Cardiac muscle cell (in vitro differentiated cells and primary cell): ENCODE results near the gene LY9. TPM values are rescaled to one million over a fixed set of nuclear protein-coding genes. Genes with fewer than 3 reads are reported as not detected.

Source experiments
- DNase-seq, 2 donors: peaks; one replicate each; pipeline versions ENCODE4 v3.0.0 to v3.0.0-alpha.2; 2010 to 2017; ENCODE audit warnings: low read depth in 1 of 2, low spot score in 1 of 2
- H3K27ac ChIP-seq: fragments of 200-600 bp; sonication (generic); 2 replicates; pipeline ENCODE4 v1.5.1; 2016
- H3K27me3 ChIP-seq: fragments of 200-600 bp; sonication (generic); 2 replicates; pipeline ENCODE4 v1.6.0; 2016; ENCODE audit warnings: control low read depth
- H3K36me3 ChIP-seq: fragments of 200-600 bp; sonication (generic); 2 replicates; pipeline ENCODE4 v1.5.1; 2016; ENCODE audit warnings: control low read depth
- H3K4me1 ChIP-seq: fragments of 200-600 bp; sonication (generic); 2 replicates; pipeline ENCODE4 v1.8.1; 2017; ENCODE audit warnings: low read depth, mild to moderate bottlenecking, mixed run types
- H3K4me3 ChIP-seq: fragments of 200-600 bp; sonication (generic); 2 replicates; pipeline ENCODE4 v1.5.1; 2016; ENCODE audit warnings: mild to moderate bottlenecking
- H3K9me3 ChIP-seq: fragments of 200-600 bp; sonication (generic); 2 replicates; pipeline ENCODE4 v1.5.1; 2017; ENCODE audit warnings: low read depth, mild to moderate bottlenecking, control low read depth
- polyA plus RNA-seq: library from polyadenylated mRNA; unstranded; fragments of >200 nt; fragmentation: Nextera tagmentation; extraction: Ambion mirVana; gene quantifications from 2 replicates; pipeline ENCODE4 v1.2.1, GENCODE V29; 2016
- total RNA-seq: library from RNA; depleted of rRNA; stranded (reverse); fragments of >200 nt; gene quantifications from 2 replicates; pipeline ENCODE4 v1.2.3, GENCODE V29; 2016
- TF ChIP-seq, protein P1 (sequence below): IDR thresholded peaks from 2 replicates; pipeline ENCODE4 v1.5.1; 2012; ENCODE audit warnings: low read depth, mild to moderate bottlenecking, low read length

LY9 gene
- total and polyA plus RNA-seq, 2 experiments from 2014 or later, result not detected

DNA sequence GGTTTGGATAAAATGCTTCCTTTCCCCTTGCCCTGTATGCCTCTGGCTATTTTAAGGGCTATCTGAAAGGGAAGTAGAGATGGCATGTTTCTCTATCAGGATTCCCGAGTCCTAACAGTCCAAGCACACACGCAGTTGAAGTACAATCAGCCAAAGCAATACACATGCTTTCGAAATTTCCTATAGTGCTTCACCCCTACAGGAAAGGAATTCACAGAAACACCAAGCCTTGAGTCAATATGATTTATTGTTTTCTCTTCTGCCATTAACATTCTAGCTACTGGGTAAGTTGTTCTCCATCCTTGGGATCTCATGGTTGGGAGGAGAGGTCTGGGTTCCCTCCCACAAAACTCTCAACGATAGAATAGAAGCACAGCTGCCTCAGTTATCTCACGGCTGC, 80.3 kb downstream of the LY9 start:
- H3K4me1 ChIP-seq, result no peaks in the 10 kb centered on the region
- TF ChIP-seq, protein P1, sequence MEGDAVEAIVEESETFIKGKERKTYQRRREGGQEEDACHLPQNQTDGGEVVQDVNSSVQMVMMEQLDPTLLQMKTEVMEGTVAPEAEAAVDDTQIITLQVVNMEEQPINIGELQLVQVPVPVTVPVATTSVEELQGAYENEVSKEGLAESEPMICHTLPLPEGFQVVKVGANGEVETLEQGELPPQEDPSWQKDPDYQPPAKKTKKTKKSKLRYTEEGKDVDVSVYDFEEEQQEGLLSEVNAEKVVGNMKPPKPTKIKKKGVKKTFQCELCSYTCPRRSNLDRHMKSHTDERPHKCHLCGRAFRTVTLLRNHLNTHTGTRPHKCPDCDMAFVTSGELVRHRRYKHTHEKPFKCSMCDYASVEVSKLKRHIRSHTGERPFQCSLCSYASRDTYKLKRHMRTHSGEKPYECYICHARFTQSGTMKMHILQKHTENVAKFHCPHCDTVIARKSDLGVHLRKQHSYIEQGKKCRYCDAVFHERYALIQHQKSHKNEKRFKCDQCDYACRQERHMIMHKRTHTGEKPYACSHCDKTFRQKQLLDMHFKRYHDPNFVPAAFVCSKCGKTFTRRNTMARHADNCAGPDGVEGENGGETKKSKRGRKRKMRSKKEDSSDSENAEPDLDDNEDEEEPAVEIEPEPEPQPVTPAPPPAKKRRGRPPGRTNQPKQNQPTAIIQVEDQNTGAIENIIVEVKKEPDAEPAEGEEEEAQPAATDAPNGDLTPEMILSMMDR, result no peak
- H3K27ac ChIP-seq, result no peak overlapping the region
- peaks cover 3% of the 10 kb centered on the region for H3K27me3 ChIP-seq
- peak in 1 of 2 donors; percentile 33 for DNase-seq
- H3K4me3 ChIP-seq, result no peak overlapping the region
- no peaks in the 10 kb centered on the region for H3K9me3 ChIP-seq
- no peaks in the 10 kb centered on the region for H3K36me3 ChIP-seq

DNA sequence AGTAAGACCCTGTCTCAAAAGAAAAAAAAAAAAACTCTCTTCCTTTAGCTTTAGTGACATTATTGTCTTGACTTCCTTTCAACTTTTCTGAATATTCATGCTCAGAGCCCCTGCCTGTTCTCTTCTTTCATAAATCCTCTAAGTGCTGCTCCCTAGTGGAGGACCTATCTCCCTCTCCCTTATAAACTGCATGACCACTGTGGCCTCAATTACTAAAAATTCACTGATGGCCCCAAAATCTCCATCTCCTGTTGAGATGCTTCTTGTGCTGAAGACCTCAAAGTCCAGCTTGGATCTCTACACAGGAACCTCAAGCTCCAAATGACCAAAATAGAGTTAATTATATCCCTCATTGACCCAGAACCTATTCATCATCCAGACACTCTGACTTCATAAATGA, 81.2 kb downstream of the LY9 start:
- H3K27ac ChIP-seq, result no peak overlapping the region
- no peaks in the 10 kb centered on the region for H3K36me3 ChIP-seq
- H3K27me3 ChIP-seq, result peaks cover 3% of the 10 kb centered on the region
- H3K4me1 ChIP-seq, result no peaks in the 10 kb centered on the region
- no peak overlapping the region for H3K4me3 ChIP-seq
- no peaks in the 10 kb centered on the region for H3K9me3 ChIP-seq
- no peak for DNase-seq
- TF ChIP-seq, protein P1, result peak; percentile 6

Other genes starting within 250 kb of the LY9 start
- gene CD84, start 216.7 kb upstream of the LY9 start, total RNA-seq, result not detected in 2 replicates
- not detected in 2 replicates for gene CD84, start 216.7 kb upstream of the LY9 start, polyA plus RNA-seq
- gene SLAMF1, start 149.1 kb upstream of the LY9 start, total RNA-seq, result not detected in 2 replicates
- 0.10 TPM in 1 of 2 replicates, not detected in the other for gene SLAMF1, start 149.1 kb upstream of the LY9 start, polyA plus RNA-seq
- not detected in 2 replicates for gene CD48, start 84.4 kb upstream of the LY9 start, total RNA-seq
- 0.26 TPM in 1 of 2 replicates, not detected in the other for gene CD48, start 84.4 kb upstream of the LY9 start, polyA plus RNA-seq
- not detected in 2 replicates for gene SLAMF7, start 56.9 kb upstream of the LY9 start, total RNA-seq
- gene SLAMF7, start 56.9 kb upstream of the LY9 start, polyA plus RNA-seq, result 0.25 TPM in 1 of 2 replicates, not detected in the other
- gene CD244, start 66.7 kb downstream of the LY9 start, total RNA-seq, result not detected in 2 replicates
- gene CD244, start 66.7 kb downstream of the LY9 start, polyA plus RNA-seq, result 0.11 TPM in 1 of 2 replicates, not detected in the other
- gene ITLN1, start 89.0 kb downstream of the LY9 start, total RNA-seq, result 0.21 TPM in 1 of 2 replicates, not detected in the other
- 0.34 TPM in 1 of 2 replicates, not detected in the other for gene ITLN1, start 89.0 kb downstream of the LY9 start, polyA plus RNA-seq
- gene ITLN2, start 158.6 kb downstream of the LY9 start, total RNA-seq, result not detected in 2 replicates
- gene ITLN2, start 158.6 kb downstream of the LY9 start, polyA plus RNA-seq, result not detected in 2 replicates
- 68.1 and 93.7 TPM in 2 replicates for gene F11R, start 225.0 kb downstream of the LY9 start, total RNA-seq
- gene F11R, start 225.0 kb downstream of the LY9 start, polyA plus RNA-seq, result 90.1 and 139 TPM in 2 replicates
- 262 and 347 TPM in 2 replicates for gene TSTD1, start 242.8 kb downstream of the LY9 start, total RNA-seq
- 393 and 448 TPM in 2 replicates for gene TSTD1, start 242.8 kb downstream of the LY9 start, polyA plus RNA-seq
- 110 and 127 TPM in 2 replicates for gene USF1, start 249.8 kb downstream of the LY9 start, total RNA-seq
- gene USF1, start 249.8 kb downstream of the LY9 start, polyA plus RNA-seq, result 33.7 and 45.5 TPM in 2 replicates